Spleen (tissue), 11 donors: ENCODE results near the gene CEP128. TPM values are rescaled to one million over a fixed set of nuclear protein-coding genes. Genes with fewer than 3 reads are reported as not detected.

Source experiments
- DNase-seq: peaks from one replicate; pipeline ENCODE4 v3.0.0-alpha.2; 2020
- H3K27ac ChIP-seq, 8 donors: fragments of 200-600 bp; sonication (generic) in 7 of 8; 1 replicate in 4 of 8; 2 replicates in 4 of 8; pipeline versions ENCODE4 v1.5.0 to v1.8.0; 2016 to 2021; ENCODE audit warnings: inconsistent platforms in 4 of 8, mild to moderate bottlenecking in 4 of 8, moderate library complexity in 1 of 8
- H3K27me3 ChIP-seq, 7 donors: fragments of 200-600 bp; sonication (generic) in 6 of 7; replicated peaks in 1 of 7; 1 replicate in 4 of 7; 2 replicates in 3 of 7; pipeline versions ENCODE4 v1.5.0 to v1.8.0; 2016 to 2021; ENCODE audit warnings: inconsistent platforms in 3 of 7, mild to moderate bottlenecking in 1 of 7
- H3K36me3 ChIP-seq, 6 donors: fragments of 200-600 bp; sonication (generic) in 5 of 6; 1 replicate in 4 of 6; 2 replicates in 2 of 6; pipeline versions ENCODE4 v1.5.0 to v1.8.0; 2016 to 2021; ENCODE audit warnings: inconsistent platforms in 2 of 6
- H3K4me1 ChIP-seq, 6 donors: fragments of 200-600 bp; sonication (generic) in 5 of 6; 1 replicate in 3 of 6; 2 replicates in 3 of 6; pipeline versions ENCODE4 v1.5.0 to v1.8.0; 2016 to 2021; ENCODE audit warnings: inconsistent platforms in 3 of 6
- H3K4me3 ChIP-seq, 8 donors: fragments of 200-600 bp; sonication (generic) in 7 of 8; 1 replicate in 4 of 8; 2 replicates in 4 of 8; pipeline versions ENCODE4 v1.5.0 to v1.8.0; 2016 to 2021; ENCODE audit warnings: inconsistent platforms in 4 of 8, mild to moderate bottlenecking in 4 of 8, moderate library complexity in 2 of 8
- H3K9me3 ChIP-seq, 8 donors: fragments of 200-600 bp; sonication (generic) in 7 of 8; 1 replicate in 4 of 8; 2 replicates in 4 of 8; pipeline versions ENCODE4 v1.5.0 to v1.8.0; 2016 to 2021; ENCODE audit warnings: inconsistent platforms in 4 of 8
- CTCF ChIP-seq, 11 experiments: fragments of 200-600 bp in 7 of 11; fragments of 450-650 bp in 4 of 11; sonication (generic) in 4 of 11; IDR thresholded peaks in 8 of 11; conservative IDR thresholded peaks in 3 of 11; 1 replicate in 7 of 11; 2 replicates in 4 of 11; pipeline versions ENCODE4 v1.4.0 to v1.8.0; 2016 to 2021; ENCODE audit warnings: antibody characterized with exemption in 11 of 11, inconsistent platforms in 4 of 11, mild to moderate bottlenecking in 1 of 11
- POLR2A ChIP-seq, 3 donors: fragments of 450-650 bp; IDR thresholded peaks; one replicate each; pipeline ENCODE4 v1.5.1; 2017; ENCODE audit warnings: antibody characterized with exemption in 3 of 3, mild to moderate bottlenecking in 1 of 3
- POLR2AphosphoS5 ChIP-seq, 3 donors: sonication (generic); formaldehyde crosslinking; IDR thresholded peaks; one replicate each; pipeline ENCODE4 v1.5.1; 2017; ENCODE audit warnings: antibody characterized with exemption in 3 of 3
- WGBS, 5 donors: extraction: QIAGEN DNeasy Blood & Tissue Kit in 3 of 5; methylation state at CpG; one replicate each; pipeline versions ENCODE4 v1.1.5 to v1.1.7; 2013 to 2018; 5-methylcytosine and 5-hydroxymethylcytosine counted together
- intact Hi-C: fragments of 100-400 bp; cut with DNase I; formaldehyde crosslinking; loops from one replicate; pipeline ENCODE4 v1.15.0; 2023; ENCODE audit warnings: low total_unique reads
- polyA plus RNA-seq, 3 donors: library from polyadenylated mRNA; stranded (reverse); fragments of 200-250 nt; gene quantifications; one replicate each; pipeline ENCODE4 v1.2.1, GENCODE V29; 2013
- total RNA-seq, 7 donors: library from RNA; depleted of rRNA in 3 of 7; stranded (reverse); fragments of >200 nt in 3 of 7; fragmentation: NEBNext Ultra II Directional in 4 of 7; extraction: Animal tissue kit (Norgen Biotek cat#: 25700) in 4 of 7; gene quantifications; one replicate each; pipeline versions ENCODE4 v1.1.0 to v1.2.1, GENCODE V29; 2016 to 2021
- donor health status: healthy with polysubstance abuse.
- donor health status: DM: no; HTN: no; CAD: no; lungs with moderate emphysema.
- donor health status: DM: no; HTN: no; CAD: no.
- donor health status: Bipolar disorder and iron deficiency.
- donor health status: healthy.
- donor health status: DM: no; HTN: no; CAD: no.
- donor health status: DM: yes; HTN: yes; CAD: no.

Gene CEP128
- total and polyA plus RNA-seq, 10 donors: 1.5 to 34.2 (median 15.7) TPM

- Histone ChIP-seq H3K4me3 (no peak overlapping the region), H3K27me3 (no peaks in the 10 kb centered on the region), H3K4me1 (no peaks in the 10 kb centered on the region), H3K36me3 (no peaks in the 10 kb centered on the region), H3K27ac (no peak overlapping the region), H3K9me3 (peaks cover 0 to 5% (median 0%) of the 10 kb centered on the region in 8 donors)
- WGBS, 5 donors: 91 to 97% (median 97%) methylated on average over 5 of the region's 5 CpGs
- intact Hi-C loops: no loop called here
- DNase-seq: no peak
- TF ChIP-seq CTCF (IDR thresholded peaks at IDR 0.05 in 8 of 11, conservative IDR thresholded peaks at IDR 0.05 in 3 of 11) (no peak), POLR2AphosphoS5 (IDR thresholded peaks at IDR 0.05) (no peak), POLR2A (IDR thresholded peaks at IDR 0.05) (no peak)
Observed at GRCh38 chr14:80645667-80646413, 295.7 kb downstream of the CEP128 start.

- Histone ChIP-seq H3K27me3 (no peaks in the 10 kb centered on the region), H3K4me1 (no peaks in the 10 kb centered on the region), H3K27ac (no peak overlapping the region), H3K9me3 (peaks cover 0 to 4% (median 0%) of the 10 kb centered on the region in 8 donors), H3K36me3 (no peaks in the 10 kb centered on the region), H3K4me3 (no peak overlapping the region)
- TF ChIP-seq CTCF (IDR thresholded peaks at IDR 0.05 in 8 of 11, conservative IDR thresholded peaks at IDR 0.05 in 3 of 11) (no peak), POLR2AphosphoS5 (IDR thresholded peaks at IDR 0.05) (no peak), POLR2A (IDR thresholded peaks at IDR 0.05) (no peak)
- WGBS, 5 donors: 64 to 82% (median 77%) methylated on average over 2 of the region's 2 CpGs
- DNase-seq: no peak
- intact Hi-C loops: no loop called here
Observed at GRCh38 chr14:80644826-80645225, 296.7 kb downstream of the CEP128 start.

GRCh38 chr14:80638620-80639515 is 302.7 kb downstream of the CEP128 start:
- no peaks in the 10 kb centered on the region for H3K27me3 ChIP-seq
- TF ChIP-seq POLR2A (IDR thresholded peaks at IDR 0.05): no peak
- TF ChIP-seq CTCF (IDR thresholded peaks at IDR 0.05 in 8 of 11, conservative IDR thresholded peaks at IDR 0.05 in 3 of 11): no peak
- TF ChIP-seq POLR2AphosphoS5 (IDR thresholded peaks at IDR 0.05): no peak
- WGBS, 5 donors: 87 to 96% (median 92%) methylated on average over 6 of the region's 6 CpGs
- DNase-seq: no peak
- intact Hi-C loops: no loop called here
- H3K9me3 ChIP-seq: no peaks in the 10 kb centered on the region
- H3K4me3 ChIP-seq: no peak overlapping the region
- H3K36me3 ChIP-seq: no peaks in the 10 kb centered on the region
- H3K4me1 ChIP-seq: no peaks in the 10 kb centered on the region
- no peak overlapping the region for H3K27ac ChIP-seq
